Lower lobe of right lung (tissue), 2 donors: ENCODE results near the gene MYLK. TPM values are rescaled to one million over a fixed set of nuclear protein-coding genes. Genes with fewer than 3 reads are reported as not detected.

ENCODE experiments used
- ATAC-seq, 2 donors: fragments of 200-7000 bp; cut with Tn5 transposase; one replicate each; pipeline ENCODE4 v1.9.1; 2020 to 2022; ENCODE audit warnings: mild to moderate bottlenecking in 2 of 2, moderate library complexity in 2 of 2
- DNase-seq: peaks from one replicate; pipeline ENCODE4 v3.0.0-alpha.2; 2020
- H3K27ac ChIP-seq: fragments of 200-600 bp; one replicate; pipeline ENCODE4 v1.8.0; 2022
- H3K27me3 ChIP-seq: fragments of 200-600 bp; one replicate; pipeline ENCODE4 v1.8.0; 2022; ENCODE audit warnings: low read depth
- H3K36me3 ChIP-seq: fragments of 200-600 bp; one replicate; pipeline ENCODE4 v1.8.0; 2022; ENCODE audit warnings: mild to moderate bottlenecking
- H3K4me1 ChIP-seq: fragments of 200-600 bp; one replicate; pipeline ENCODE4 v1.8.0; 2022
- H3K4me3 ChIP-seq: fragments of 200-600 bp; one replicate; pipeline ENCODE4 v1.8.0; 2022; ENCODE audit warnings: mild to moderate bottlenecking
- H3K9me3 ChIP-seq: fragments of 200-600 bp; one replicate; pipeline ENCODE4 v1.8.0; 2022
- intact Hi-C: fragments of 100-400 bp; cut with DNase I; formaldehyde crosslinking; loops from one replicate; pipeline ENCODE4 v1.11.0; 2022
- total RNA-seq: library from RNA; stranded (reverse); fragmentation: NEBNext Ultra II Directional; extraction: Animal tissue kit (Norgen Biotek cat#: 25700); gene quantifications from one replicate; pipeline ENCODE4 v1.2.1, GENCODE V29; 2021
- TF ChIP-seq, protein P1 (sequence below): fragments of 200-600 bp; IDR thresholded peaks from one replicate; pipeline ENCODE4 v1.8.0; 2022; ENCODE audit warnings: antibody characterized with exemption, mild to moderate bottlenecking
- donor health status: DM: no; HTN: yes; CAD: no; lungs with severe emphysema.

The MYLK gene
- total RNA-seq, 1 donor from 2014 or later, result 156 TPM

DNA sequence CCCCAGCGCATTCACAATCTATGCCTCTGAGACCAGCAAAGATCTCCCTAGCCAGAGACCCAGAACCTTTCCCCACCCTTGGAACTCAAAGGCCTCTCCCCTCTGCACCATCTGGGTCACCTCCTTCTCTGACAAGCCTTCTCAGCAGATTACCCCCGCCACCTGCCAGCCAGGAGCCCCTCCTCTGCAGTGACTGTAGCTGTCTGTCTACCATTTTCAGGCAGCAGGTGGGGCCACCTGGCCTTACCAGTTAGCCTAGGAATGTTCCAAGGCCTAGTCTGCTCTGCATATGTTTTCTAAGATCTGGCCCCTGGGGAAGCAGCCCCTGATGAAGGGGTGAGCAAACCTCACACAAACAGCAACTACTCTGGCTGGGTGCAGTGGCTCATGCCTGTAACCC lies 2.4 kb downstream of the MYLK start:
- DNase-seq (no peak), ATAC-seq (no peak)
- Histone ChIP-seq H3K27me3 (peaks cover 15% of the 10 kb centered on the region), H3K4me3 (no peak overlapping the region), H3K9me3 (no peaks in the 10 kb centered on the region), H3K4me1 (peaks cover 10% of the 10 kb centered on the region), H3K36me3 (no peaks in the 10 kb centered on the region), H3K27ac (no peak overlapping the region)
- intact Hi-C loops, result no loop called here
- TF ChIP-seq, protein P1, sequence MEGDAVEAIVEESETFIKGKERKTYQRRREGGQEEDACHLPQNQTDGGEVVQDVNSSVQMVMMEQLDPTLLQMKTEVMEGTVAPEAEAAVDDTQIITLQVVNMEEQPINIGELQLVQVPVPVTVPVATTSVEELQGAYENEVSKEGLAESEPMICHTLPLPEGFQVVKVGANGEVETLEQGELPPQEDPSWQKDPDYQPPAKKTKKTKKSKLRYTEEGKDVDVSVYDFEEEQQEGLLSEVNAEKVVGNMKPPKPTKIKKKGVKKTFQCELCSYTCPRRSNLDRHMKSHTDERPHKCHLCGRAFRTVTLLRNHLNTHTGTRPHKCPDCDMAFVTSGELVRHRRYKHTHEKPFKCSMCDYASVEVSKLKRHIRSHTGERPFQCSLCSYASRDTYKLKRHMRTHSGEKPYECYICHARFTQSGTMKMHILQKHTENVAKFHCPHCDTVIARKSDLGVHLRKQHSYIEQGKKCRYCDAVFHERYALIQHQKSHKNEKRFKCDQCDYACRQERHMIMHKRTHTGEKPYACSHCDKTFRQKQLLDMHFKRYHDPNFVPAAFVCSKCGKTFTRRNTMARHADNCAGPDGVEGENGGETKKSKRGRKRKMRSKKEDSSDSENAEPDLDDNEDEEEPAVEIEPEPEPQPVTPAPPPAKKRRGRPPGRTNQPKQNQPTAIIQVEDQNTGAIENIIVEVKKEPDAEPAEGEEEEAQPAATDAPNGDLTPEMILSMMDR, result no peak

DNA sequence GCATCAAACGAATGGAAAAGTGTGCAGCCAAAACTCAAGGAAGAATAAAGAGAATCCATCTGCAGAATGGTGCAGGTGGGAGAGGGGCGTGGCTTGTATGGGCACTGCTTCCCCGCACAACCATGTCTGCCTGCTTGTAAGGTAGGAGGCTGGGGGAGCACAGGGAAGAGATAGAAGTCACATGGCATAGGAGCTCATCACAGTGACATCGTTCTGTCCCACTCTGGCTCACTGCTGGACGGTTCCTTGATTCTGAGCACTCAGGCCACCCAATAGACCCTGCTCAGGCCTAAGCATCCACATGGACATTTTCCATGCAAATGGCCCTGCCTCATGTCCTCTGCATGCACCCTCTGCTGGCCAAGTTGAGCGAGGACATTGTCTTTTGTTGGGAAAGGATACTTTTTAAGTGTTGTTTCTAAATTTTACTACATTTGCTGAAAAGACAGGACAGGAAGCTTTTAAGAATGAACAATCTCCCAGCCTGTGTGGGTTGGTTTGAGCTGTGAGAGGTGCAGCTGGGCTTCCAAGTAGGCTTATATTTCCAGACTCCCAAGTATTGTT lies 3.1 kb downstream of the MYLK start:
- TF ChIP-seq, protein P1, result peak; percentile 28
- intact Hi-C loops, result no loop called here
- no peak for ATAC-seq

DNA sequence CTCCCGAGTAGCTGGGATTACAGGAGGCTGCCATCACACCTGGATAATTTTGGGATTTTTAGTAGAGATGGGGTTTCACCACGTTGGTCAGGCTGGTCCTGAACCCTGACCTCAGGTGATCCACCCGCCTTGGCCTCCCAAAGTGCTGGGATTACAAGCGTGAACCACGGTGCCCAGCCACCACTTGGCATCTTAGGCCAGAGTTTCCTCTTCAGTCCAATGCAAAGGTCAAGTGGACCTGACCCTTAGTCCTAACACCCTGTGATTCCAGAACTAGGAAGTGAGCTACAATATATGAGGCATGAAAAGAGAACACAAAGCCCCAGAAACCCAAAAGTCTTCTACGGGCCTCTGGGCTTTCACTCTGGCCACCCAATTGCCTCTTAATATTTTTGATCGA lies 5.3 kb downstream of the MYLK start:
- Histone ChIP-seq H3K9me3 (no peaks in the 10 kb centered on the region), H3K36me3 (no peaks in the 10 kb centered on the region), H3K27me3 (peaks cover 14% of the 10 kb centered on the region), H3K4me1 (peaks cover 9% of the 10 kb centered on the region), H3K4me3 (no peak overlapping the region), H3K27ac (no peak overlapping the region)
- no peak for DNase-seq
- intact Hi-C loops, result no loop called here
- TF ChIP-seq, protein P1, result no peak
- ATAC-seq, result no peak

More for the DNA sequence above, 3.1 kb downstream of the MYLK start:
- H3K27me3 ChIP-seq, result peaks cover 15% of the 10 kb centered on the region
- no peak for DNase-seq
- no peak overlapping the region for H3K27ac ChIP-seq
- peaks cover 10% of the 10 kb centered on the region for H3K4me1 ChIP-seq
- no peaks in the 10 kb centered on the region for H3K36me3 ChIP-seq
- no peaks in the 10 kb centered on the region for H3K9me3 ChIP-seq
- H3K4me3 ChIP-seq, result no peak overlapping the region

DNA sequence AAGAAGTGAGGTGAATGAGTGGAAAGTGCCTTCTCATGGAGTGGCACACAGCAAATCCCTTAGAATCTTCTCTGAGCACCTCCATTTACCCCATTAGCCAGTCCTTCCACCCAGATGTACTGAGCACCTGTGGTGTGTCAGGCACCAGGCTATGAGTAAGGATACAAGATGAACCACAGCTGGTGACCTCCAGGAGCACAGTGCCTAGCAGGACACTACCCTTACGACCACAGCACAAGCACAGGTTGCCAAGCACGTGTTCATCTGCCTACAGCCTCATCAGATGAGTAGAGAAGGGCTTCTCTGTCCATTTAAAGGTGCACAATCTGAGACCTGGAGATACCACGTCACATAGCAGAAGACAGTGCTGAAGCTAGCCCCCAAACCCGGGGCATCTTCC lies 6.2 kb downstream of the MYLK start:
- DNase-seq (no peak), ATAC-seq (no peak)
- peaks cover 7% of the 10 kb centered on the region for H3K27me3 ChIP-seq
- TF ChIP-seq, protein P1, result no peak
- no peak overlapping the region for H3K27ac ChIP-seq
- no peaks in the 10 kb centered on the region for H3K9me3 ChIP-seq
- H3K36me3 ChIP-seq, result no peaks in the 10 kb centered on the region
- no peak overlapping the region for H3K4me3 ChIP-seq
- intact Hi-C loops, result no loop called here
- H3K4me1 ChIP-seq, result peaks cover under 1% of the 10 kb centered on the region

DNA sequence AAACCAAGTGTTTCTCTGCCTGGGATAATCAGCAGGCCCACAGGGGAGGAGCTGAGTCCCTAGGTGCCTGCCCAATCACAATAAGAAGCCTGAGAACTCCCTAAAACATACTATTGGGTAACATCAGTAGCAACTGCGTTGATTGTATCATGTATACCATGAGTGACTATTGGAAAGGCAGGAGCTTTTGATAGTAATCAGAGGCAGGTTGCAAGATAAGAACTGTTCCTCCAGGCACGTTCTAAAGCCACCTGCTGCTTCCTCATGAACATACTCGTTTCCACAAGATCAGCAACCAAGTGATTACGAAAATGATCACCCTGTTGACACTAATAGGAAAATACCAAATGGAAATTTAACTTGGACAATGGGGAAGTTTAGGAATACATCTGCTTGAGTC lies 6.7 kb downstream of the MYLK start:
- intact Hi-C loops, result no loop called here
- Histone ChIP-seq H3K9me3 (no peaks in the 10 kb centered on the region), H3K36me3 (no peaks in the 10 kb centered on the region), H3K4me3 (no peak overlapping the region), H3K4me1 (no peaks in the 10 kb centered on the region), H3K27ac (no peak overlapping the region), H3K27me3 (peaks cover 2% of the 10 kb centered on the region)
- DNase-seq (no peak), ATAC-seq (no peak)
- TF ChIP-seq, protein P1, result no peak

DNA sequence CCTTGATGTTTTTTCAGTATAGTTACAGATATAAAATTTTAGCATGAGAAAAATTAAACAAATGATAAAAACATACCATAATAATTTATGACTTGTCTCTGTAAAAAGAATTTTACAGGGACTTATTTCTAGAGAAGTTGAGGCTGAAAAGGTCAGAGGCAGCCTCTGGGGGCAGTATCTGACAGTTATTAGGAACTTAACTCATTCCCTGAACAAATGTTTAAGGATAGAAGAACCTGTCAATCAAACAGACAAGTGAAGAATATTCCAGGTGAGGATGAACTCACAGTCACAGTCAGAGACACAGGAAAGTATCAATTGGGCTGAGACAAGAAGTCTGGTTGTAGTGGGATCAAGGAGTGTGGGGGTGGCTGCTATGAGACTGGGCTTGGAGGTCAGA lies 7.3 kb downstream of the MYLK start:
- H3K4me1 ChIP-seq, result no peaks in the 10 kb centered on the region
- DNase-seq, result no peak
- H3K27ac ChIP-seq, result no peak overlapping the region
- H3K9me3 ChIP-seq, result no peaks in the 10 kb centered on the region
- H3K36me3 ChIP-seq, result no peaks in the 10 kb centered on the region
- no peak overlapping the region for H3K4me3 ChIP-seq
- H3K27me3 ChIP-seq, result no peaks in the 10 kb centered on the region
- intact Hi-C loops, result no loop called here
- TF ChIP-seq, protein P1, result peak; percentile 10
- ATAC-seq, result no peak
